ENCODE results near the gene DCDC2.
"Not testable (repeated sequence)": the region's sequence is repeated elsewhere in the genome, so short reads cannot be mapped to it uniquely, and the experiment has no call there.

The DCDC2 gene

DNA sequence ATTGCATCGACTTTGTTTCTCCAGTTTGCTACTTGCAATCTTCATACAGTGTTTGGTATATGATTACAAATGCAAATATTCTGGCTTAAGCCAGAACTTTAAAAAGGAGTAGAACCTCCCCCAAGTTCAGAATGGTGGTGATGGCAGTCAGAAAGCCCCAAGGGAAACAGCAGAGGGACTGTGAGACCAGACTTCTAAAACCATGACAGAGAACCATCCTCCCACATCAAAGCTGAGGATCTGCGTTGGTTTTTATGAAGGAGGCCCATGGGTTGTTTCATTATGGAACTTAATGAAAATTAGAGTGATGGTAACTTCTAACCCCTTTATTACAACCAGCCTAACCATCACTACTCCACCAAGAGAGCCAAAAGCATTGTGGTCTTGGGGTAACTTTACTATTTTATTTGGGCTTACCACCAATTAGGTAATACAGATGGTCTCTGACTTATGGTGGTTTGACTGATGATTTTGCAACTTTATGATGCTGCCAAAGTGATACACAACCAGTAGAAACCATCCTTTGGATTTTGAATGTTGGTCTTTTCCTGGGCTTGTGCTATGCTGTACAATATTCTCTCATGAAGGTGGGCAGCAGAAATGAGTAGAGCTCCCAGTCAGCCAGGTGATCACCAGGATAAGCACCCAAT is 34.0 kb upstream of the DCDC2 start:
- H3K9ac ChIP-seq (ENCODE audit: low read length) = no peak overlapping the region
- no peak overlapping the region for H3K27ac ChIP-seq (ENCODE audit: low read length)

DNA sequence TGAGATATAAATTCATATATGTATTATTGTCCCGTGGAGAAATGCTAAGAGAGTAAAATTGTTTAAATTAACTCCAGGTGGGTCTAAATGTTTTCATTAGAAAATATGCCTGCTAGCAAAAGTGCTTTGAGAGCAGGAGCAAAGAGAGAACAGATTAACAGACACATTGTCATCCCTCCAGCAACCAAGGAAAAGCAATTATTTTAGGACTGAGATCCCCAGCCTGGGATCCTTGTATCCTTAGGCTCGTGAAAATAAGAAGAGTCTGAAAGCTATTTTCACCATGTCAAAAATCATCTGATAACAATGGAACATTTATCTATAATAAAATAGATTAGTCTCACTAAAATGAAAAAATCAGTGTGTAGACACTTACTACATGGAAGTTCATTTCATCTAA is 33.3 kb upstream of the DCDC2 start:
- H3K9ac ChIP-seq (ENCODE audit: low read length) = no peak overlapping the region
- H3K4me3 ChIP-seq (ENCODE audit: low read length) = no peak overlapping the region

More for the DNA sequence above, 34.0 kb upstream of the DCDC2 start:
- no peaks in the 10 kb centered on the region for H3K27me3 ChIP-seq (ENCODE audit: control insufficient read depth, insufficient read depth, low read length)
- no peaks in the 10 kb centered on the region for H3K4me1 ChIP-seq (ENCODE audit: control insufficient read depth, low read depth, low read length)
- H3K36me3 ChIP-seq (ENCODE audit: control insufficient read depth, low read depth, low read length) = no peaks in the 10 kb centered on the region
- peaks cover 5% of the 10 kb centered on the region for H3K9me3 ChIP-seq (ENCODE audit: control insufficient read depth, low read depth, low read length)
- no peak overlapping the region for H3K4me3 ChIP-seq (ENCODE audit: low read length)

DNA sequence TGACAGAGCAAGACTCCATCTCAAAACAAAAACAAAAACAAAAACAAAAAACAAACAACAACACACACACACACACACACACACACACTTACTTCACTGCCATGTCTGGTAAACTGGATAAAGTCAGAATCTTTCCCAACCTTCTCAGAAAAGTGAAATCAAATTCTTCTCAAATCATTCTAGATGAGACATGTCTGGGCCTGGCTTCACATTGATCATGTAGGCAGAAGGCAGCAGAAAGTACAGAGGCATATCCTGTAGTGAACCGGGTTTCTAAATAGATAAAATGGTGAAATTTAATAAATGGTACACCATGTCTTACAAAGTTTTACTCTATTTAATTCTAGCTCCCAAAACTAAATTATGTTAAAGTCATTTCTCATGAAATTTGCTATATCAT is 30.0 kb upstream of the DCDC2 start:
- no peaks in the 10 kb centered on the region for H3K4me1 ChIP-seq (ENCODE audit: control insufficient read depth, low read depth, low read length)
- no peaks in the 10 kb centered on the region for H3K9me3 ChIP-seq (ENCODE audit: control insufficient read depth, low read depth, low read length)
- no peak overlapping the region for H3K27ac ChIP-seq (ENCODE audit: low read length)
- H3K9ac ChIP-seq (ENCODE audit: low read length) = no peak overlapping the region
- no peaks in the 10 kb centered on the region for H3K36me3 ChIP-seq (ENCODE audit: control insufficient read depth, low read depth, low read length)
- H3K27me3 ChIP-seq (ENCODE audit: control insufficient read depth, insufficient read depth, low read length) = no peaks in the 10 kb centered on the region
- no peak overlapping the region for H3K4me3 ChIP-seq (ENCODE audit: low read length)

More for the DNA sequence above, 33.3 kb upstream of the DCDC2 start:
- H3K4me1 ChIP-seq (ENCODE audit: control insufficient read depth, low read depth, low read length) = no peaks in the 10 kb centered on the region
- no peak overlapping the region for H3K27ac ChIP-seq (ENCODE audit: low read length)
- H3K27me3 ChIP-seq (ENCODE audit: control insufficient read depth, insufficient read depth, low read length) = no peaks in the 10 kb centered on the region
- H3K36me3 ChIP-seq (ENCODE audit: control insufficient read depth, low read depth, low read length) = no peaks in the 10 kb centered on the region
- H3K9me3 ChIP-seq (ENCODE audit: control insufficient read depth, low read depth, low read length) = peaks cover under 1% of the 10 kb centered on the region

- Histone ChIP-seq H3K36me3 (ENCODE audit: control insufficient read depth, low read depth, low read length) (no peaks in the 10 kb centered on the region), H3K4me3 (ENCODE audit: low read length) (no peak overlapping the region), H3K4me1 (ENCODE audit: control insufficient read depth, low read depth, low read length) (no peaks in the 10 kb centered on the region), H3K9me3 (ENCODE audit: control insufficient read depth, low read depth, low read length) (no peaks in the 10 kb centered on the region), H3K27ac (ENCODE audit: low read length) (no peak overlapping the region), H3K27me3 (ENCODE audit: control insufficient read depth, insufficient read depth, low read length) (no peaks in the 10 kb centered on the region), H3K9ac (ENCODE audit: low read length) (no peak overlapping the region)
These were observed 27.8 kb upstream of the DCDC2 start for GRCh38 chr6:24385536-24386269.

DNA sequence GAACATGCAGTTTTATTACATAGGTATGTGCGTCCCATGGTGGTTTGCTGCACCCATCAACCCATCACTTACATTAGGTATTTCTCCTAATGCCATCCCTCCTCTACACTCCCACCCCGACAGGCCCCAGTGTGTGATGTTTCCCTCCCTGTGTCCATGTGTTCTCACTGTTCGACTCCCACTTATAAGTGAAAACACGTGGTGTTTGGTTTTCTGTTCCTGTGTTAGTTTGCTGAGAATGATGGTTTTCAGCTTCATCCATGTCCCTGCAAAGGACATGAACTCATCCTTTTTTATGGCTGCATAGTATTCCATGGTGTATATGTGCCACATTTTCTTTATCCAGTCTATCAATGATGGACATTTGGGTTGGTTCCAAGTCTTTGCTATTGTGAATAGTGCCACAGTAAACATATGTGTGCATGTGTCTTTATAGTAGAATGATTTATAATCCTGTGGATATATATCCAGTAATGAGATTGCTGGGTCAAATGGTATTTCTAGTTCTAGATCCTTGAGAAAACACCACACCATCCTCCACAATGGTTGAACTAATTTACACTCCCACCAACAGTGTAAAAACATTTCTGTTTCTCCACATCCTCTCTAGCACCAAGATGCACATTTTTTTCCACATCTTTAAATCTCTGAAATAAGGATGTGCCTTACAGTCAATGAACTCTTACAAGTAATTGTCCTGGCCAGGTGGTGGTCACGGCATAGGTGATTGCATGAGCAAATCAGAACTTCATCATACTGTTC is 26.7 kb upstream of the DCDC2 start:
- not testable (repeated sequence) for H3K36me3 ChIP-seq (ENCODE audit: control insufficient read depth, low read depth, low read length); H3K9me3 ChIP-seq (ENCODE audit: control insufficient read depth, low read depth, low read length); H3K27ac ChIP-seq (ENCODE audit: low read length); H3K27me3 ChIP-seq (ENCODE audit: control insufficient read depth, insufficient read depth, low read length); H3K9ac ChIP-seq (ENCODE audit: low read length); H3K4me1 ChIP-seq (ENCODE audit: control insufficient read depth, low read depth, low read length); H3K4me3 ChIP-seq (ENCODE audit: low read length)

GRCh38 chr6:24382891-24383494 is 25.1 kb upstream of the DCDC2 start:
- H3K9ac ChIP-seq (ENCODE audit: low read length); H3K9me3 ChIP-seq (ENCODE audit: control insufficient read depth, low read depth, low read length); H3K4me3 ChIP-seq (ENCODE audit: low read length); H3K36me3 ChIP-seq (ENCODE audit: control insufficient read depth, low read depth, low read length); H3K27ac ChIP-seq (ENCODE audit: low read length); H3K27me3 ChIP-seq (ENCODE audit: control insufficient read depth, insufficient read depth, low read length); H3K4me1 ChIP-seq (ENCODE audit: control insufficient read depth, low read depth, low read length): not testable (repeated sequence)

- no peak overlapping the region for H3K9ac ChIP-seq (ENCODE audit: low read length)
- no peak overlapping the region for H3K4me3 ChIP-seq (ENCODE audit: low read length)
- H3K36me3 ChIP-seq (ENCODE audit: control insufficient read depth, low read depth, low read length) = no peaks in the 10 kb centered on the region
These were observed 24.3 kb upstream of the DCDC2 start for GRCh38 chr6:24382220-24382540.

DNA sequence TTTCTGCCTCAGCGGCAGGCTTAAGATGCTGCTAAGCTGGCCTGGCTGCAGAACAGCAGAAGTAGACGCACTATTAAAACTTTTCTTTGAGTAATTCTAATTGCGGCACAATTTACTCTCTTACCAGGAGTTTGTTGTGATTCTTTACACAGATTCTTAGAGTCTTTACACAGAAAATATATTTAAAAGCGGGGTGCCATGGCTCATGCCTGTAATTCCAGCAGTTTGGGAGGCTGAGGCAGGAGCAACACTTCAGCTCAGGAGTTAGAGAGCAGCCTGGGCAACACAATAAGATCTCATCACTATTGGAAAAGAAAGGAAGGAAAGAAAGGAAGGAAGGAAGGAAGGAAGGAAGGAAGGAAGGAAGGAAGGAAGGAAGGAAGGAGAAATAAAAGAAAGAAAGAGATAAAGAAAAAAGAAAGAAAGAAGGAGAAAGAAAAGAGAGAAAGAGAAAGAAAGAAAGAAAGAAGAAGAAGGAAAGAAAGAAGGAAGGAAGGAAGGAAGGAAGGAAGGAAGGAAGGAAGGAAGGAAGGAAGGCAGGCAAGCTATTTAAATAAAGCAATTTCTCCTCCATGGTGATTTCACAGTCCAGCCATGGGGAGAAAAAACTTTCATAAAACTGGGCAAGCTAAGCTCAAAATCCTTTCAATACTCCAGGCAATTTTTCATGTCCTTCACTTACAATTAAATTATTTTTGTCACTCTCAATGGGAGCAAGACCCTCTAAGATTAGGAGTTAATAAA is 23.8 kb upstream of the DCDC2 start:
- Histone ChIP-seq H3K36me3 (ENCODE audit: control insufficient read depth, low read depth, low read length) (no peaks in the 10 kb centered on the region), H3K27me3 (ENCODE audit: control insufficient read depth, insufficient read depth, low read length) (no peaks in the 10 kb centered on the region), H3K27ac (ENCODE audit: low read length) (no peak overlapping the region), H3K9me3 (ENCODE audit: control insufficient read depth, low read depth, low read length) (no peaks in the 10 kb centered on the region), H3K4me3 (ENCODE audit: low read length) (no peak overlapping the region), H3K4me1 (ENCODE audit: control insufficient read depth, low read depth, low read length) (no peaks in the 10 kb centered on the region), H3K9ac (ENCODE audit: low read length) (no peak overlapping the region)

More at GRCh38 chr6:24382220-24382540, 24.3 kb upstream of the DCDC2 start:
- Histone ChIP-seq H3K9me3 (ENCODE audit: control insufficient read depth, low read depth, low read length) (no peaks in the 10 kb centered on the region), H3K27me3 (ENCODE audit: control insufficient read depth, insufficient read depth, low read length) (no peaks in the 10 kb centered on the region), H3K27ac (ENCODE audit: low read length) (no peak overlapping the region), H3K4me1 (ENCODE audit: control insufficient read depth, low read depth, low read length) (no peaks in the 10 kb centered on the region)

DNA sequence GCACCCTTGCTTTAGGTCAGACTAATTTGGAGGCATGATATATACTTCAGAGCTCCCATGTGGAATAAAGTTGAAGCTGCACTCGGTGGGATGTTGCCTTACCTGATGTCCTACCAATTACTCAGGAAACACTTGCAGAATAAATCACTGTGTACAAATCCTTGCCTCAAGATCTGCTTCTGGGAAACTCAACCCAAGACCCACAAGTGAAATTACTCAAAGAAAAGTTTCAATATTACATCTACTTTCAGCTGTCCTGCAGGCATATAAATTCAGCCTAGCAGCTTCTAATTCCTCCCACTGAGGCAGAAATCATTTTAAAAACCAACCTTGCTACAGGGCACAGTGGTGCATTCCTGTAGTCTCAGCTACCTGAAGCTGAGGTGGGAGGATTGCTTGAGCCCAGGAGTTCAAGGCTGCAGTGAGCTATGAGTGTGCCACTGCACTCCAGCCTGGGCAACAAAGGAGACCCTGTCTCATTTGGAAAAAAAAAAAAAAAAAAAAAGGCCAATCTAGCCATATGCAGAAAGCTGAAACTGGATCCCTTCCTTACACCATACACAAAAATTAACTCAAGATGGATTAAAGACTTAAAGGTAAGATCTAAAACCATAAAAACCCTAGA is 20.7 kb upstream of the DCDC2 start:
- Histone ChIP-seq H3K4me1 (ENCODE audit: control insufficient read depth, low read depth, low read length) (no peaks in the 10 kb centered on the region), H3K27ac (ENCODE audit: low read length) (no peak overlapping the region), H3K27me3 (ENCODE audit: control insufficient read depth, insufficient read depth, low read length) (no peaks in the 10 kb centered on the region)

DNA sequence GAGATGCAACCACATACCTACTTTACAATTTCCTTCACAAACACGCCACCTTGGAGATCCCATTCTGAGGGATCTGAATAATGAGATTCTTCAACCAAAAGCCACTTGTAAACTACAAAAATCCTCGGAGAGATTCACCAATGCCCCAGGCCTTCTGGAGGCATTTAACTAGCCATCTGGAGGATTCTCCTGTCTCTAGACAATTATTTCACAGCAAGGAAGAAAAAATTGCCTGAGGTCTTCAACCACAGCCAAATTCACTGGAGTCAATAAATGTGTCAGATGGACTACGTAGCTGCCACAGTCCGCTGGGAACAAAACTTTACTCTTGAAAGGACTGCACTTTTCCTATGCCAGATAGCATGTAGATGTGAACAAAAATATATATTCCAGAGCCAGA is 19.0 kb upstream of the DCDC2 start:
- H3K4me3 ChIP-seq (ENCODE audit: low read length) = no peak overlapping the region
- no peaks in the 10 kb centered on the region for H3K4me1 ChIP-seq (ENCODE audit: control insufficient read depth, low read depth, low read length)
- no peaks in the 10 kb centered on the region for H3K27me3 ChIP-seq (ENCODE audit: control insufficient read depth, insufficient read depth, low read length)
- H3K27ac ChIP-seq (ENCODE audit: low read length) = no peak overlapping the region
- H3K9me3 ChIP-seq (ENCODE audit: control insufficient read depth, low read depth, low read length) = no peaks in the 10 kb centered on the region
- no peaks in the 10 kb centered on the region for H3K36me3 ChIP-seq (ENCODE audit: control insufficient read depth, low read depth, low read length)
- no peak overlapping the region for H3K9ac ChIP-seq (ENCODE audit: low read length)

More for the DNA sequence above, 20.7 kb upstream of the DCDC2 start:
- H3K36me3 ChIP-seq (ENCODE audit: control insufficient read depth, low read depth, low read length) = no peaks in the 10 kb centered on the region
- H3K4me3 ChIP-seq (ENCODE audit: low read length) = no peak overlapping the region
- no peak overlapping the region for H3K9ac ChIP-seq (ENCODE audit: low read length)
- H3K9me3 ChIP-seq (ENCODE audit: control insufficient read depth, low read depth, low read length) = no peaks in the 10 kb centered on the region

- Histone ChIP-seq H3K4me1 (ENCODE audit: control insufficient read depth, low read depth, low read length) (no peaks in the 10 kb centered on the region), H3K27ac (ENCODE audit: low read length) (no peak overlapping the region), H3K9ac (ENCODE audit: low read length) (no peak overlapping the region), H3K27me3 (ENCODE audit: control insufficient read depth, insufficient read depth, low read length) (no peaks in the 10 kb centered on the region), H3K36me3 (ENCODE audit: control insufficient read depth, low read depth, low read length) (no peaks in the 10 kb centered on the region), H3K9me3 (ENCODE audit: control insufficient read depth, low read depth, low read length) (no peaks in the 10 kb centered on the region), H3K4me3 (ENCODE audit: low read length) (no peak overlapping the region)
These were observed 16.8 kb upstream of the DCDC2 start for GRCh38 chr6:24374612-24375011.

Measured in iPS-18a (cell line).